Fibroblast of villous mesenchyme (primary cell): ENCODE data around the gene GPC6. TPM values are rescaled to one million over a fixed set of nuclear protein-coding genes. Genes with fewer than 3 reads are reported as not detected.

ENCODE experiments used
- DNase-seq: peaks from one replicate; pipeline ENCODE4 v3.0.0-alpha.2; 2010; ENCODE audit warnings: low read depth
- H3K4me3 ChIP-seq: 2 replicates; pipeline ENCODE4 v1.5.1; 2011; ENCODE audit warnings: low read depth, mild to moderate bottlenecking, low read length
- total RNA-seq: library from RNA; depleted of rRNA; stranded (reverse); fragments of >200 nt; gene quantifications from 2 replicates; pipeline ENCODE4 v1.2.3, GENCODE V29; 2012
- TF ChIP-seq, protein P1 (sequence below): IDR thresholded peaks from 2 replicates; pipeline ENCODE4 v1.5.1; 2012; ENCODE audit warnings: low read depth, mild to moderate bottlenecking, low read length; ENCODE audit not compliant: insufficient read depth

Gene GPC6
- total RNA-seq, 1 donor, result 6.0 TPM

GRCh38 chr13:94143624-94144350 lies 917.2 kb downstream of the GPC6 start:
- TF ChIP-seq, protein P1, sequence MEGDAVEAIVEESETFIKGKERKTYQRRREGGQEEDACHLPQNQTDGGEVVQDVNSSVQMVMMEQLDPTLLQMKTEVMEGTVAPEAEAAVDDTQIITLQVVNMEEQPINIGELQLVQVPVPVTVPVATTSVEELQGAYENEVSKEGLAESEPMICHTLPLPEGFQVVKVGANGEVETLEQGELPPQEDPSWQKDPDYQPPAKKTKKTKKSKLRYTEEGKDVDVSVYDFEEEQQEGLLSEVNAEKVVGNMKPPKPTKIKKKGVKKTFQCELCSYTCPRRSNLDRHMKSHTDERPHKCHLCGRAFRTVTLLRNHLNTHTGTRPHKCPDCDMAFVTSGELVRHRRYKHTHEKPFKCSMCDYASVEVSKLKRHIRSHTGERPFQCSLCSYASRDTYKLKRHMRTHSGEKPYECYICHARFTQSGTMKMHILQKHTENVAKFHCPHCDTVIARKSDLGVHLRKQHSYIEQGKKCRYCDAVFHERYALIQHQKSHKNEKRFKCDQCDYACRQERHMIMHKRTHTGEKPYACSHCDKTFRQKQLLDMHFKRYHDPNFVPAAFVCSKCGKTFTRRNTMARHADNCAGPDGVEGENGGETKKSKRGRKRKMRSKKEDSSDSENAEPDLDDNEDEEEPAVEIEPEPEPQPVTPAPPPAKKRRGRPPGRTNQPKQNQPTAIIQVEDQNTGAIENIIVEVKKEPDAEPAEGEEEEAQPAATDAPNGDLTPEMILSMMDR, result no peak
- no peak overlapping the region for H3K4me3 ChIP-seq
- DNase-seq, result no peak

DNA sequence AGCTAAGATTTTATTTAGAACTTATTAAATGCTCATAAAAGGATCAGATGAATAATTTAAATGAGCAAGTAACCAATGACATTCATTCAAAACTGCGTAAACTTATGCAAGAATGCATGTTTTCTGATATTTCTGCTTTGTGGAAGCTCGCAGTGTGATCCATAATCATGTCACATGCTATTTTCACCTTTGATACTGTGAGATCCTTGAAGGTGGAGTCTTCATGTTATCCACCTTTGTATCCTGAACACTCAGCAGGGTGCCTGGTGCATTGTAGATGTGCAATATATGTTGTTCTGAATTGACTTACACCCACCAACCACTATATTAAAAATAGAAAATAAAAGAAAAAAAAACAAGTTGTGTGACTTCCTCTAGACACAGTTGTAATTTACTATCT lies 919.4 kb downstream of the GPC6 start:
- DNase-seq, result no peak
- no peak overlapping the region for H3K4me3 ChIP-seq
- TF ChIP-seq, protein P1, result no peak

GRCh38 chr13:94153586-94153985 lies 927.0 kb downstream of the GPC6 start:
- TF ChIP-seq, protein P1, result no peak
- no peak for DNase-seq
- no peak overlapping the region for H3K4me3 ChIP-seq

GRCh38 chr13:94154367-94154766 lies 927.8 kb downstream of the GPC6 start:
- TF ChIP-seq, protein P1, result no peak
- DNase-seq, result peak; percentile 64

GRCh38 chr13:94157705-94158218 lies 931.2 kb downstream of the GPC6 start:
- DNase-seq, result peak; percentile 31
- H3K4me3 ChIP-seq, result no peak overlapping the region
- TF ChIP-seq, protein P1, result no peak

More at GRCh38 chr13:94154367-94154766, 927.8 kb downstream of the GPC6 start:
- H3K4me3 ChIP-seq, result no peak overlapping the region

- no peak for DNase-seq
Measured at GRCh38 chr13:94160875-94161274, 934.3 kb downstream of the GPC6 start.

More at GRCh38 chr13:94160875-94161274, 934.3 kb downstream of the GPC6 start:
- TF ChIP-seq, protein P1, result no peak
- no peak overlapping the region for H3K4me3 ChIP-seq
